Coronary artery (tissue), 2 donors: ENCODE measurements around the gene UBE2H.
"Not testable (repeated sequence)": the region's sequence is repeated elsewhere in the genome, so short reads cannot be mapped to it uniquely, and the experiment has no call there.

Experiments
- DNase-seq: peaks from one replicate; pipeline ENCODE4 v3.0.0-alpha.2; 2017; ENCODE audit warnings: low spot score
- H3K27ac ChIP-seq, 2 donors: fragments of 200-600 bp; sonication (generic); one replicate each; pipeline ENCODE4 v1.5.1; 2016 to 2019
- H3K4me3 ChIP-seq: fragments of 200-600 bp; sonication (generic); 2 replicates; pipeline ENCODE4 v1.5.1; 2016; ENCODE audit warnings: mild to moderate bottlenecking, moderate library complexity
- CTCF ChIP-seq: fragments of 200-600 bp; sonication (generic); IDR thresholded peaks from one replicate; pipeline ENCODE4 v1.5.1; 2019; ENCODE audit warnings: antibody characterized with exemption

The UBE2H gene

GRCh38 chr7:129986600-129986999 lies 33.8 kb upstream of the UBE2H start:
- no peak for DNase-seq
- Histone ChIP-seq H3K4me3 (no peak overlapping the region), H3K27ac (no peak overlapping the region)
- no peak for TF ChIP-seq CTCF

- DNase-seq = no peak
These were observed 27.9 kb upstream of the UBE2H start for GRCh38 chr7:129980667-129981066.

GRCh38 chr7:129975309-129975708 lies 22.5 kb upstream of the UBE2H start:
- no peak overlapping the region for H3K27ac ChIP-seq
- DNase-seq = no peak
- H3K4me3 ChIP-seq = no peak overlapping the region
- no peak for TF ChIP-seq CTCF

More at GRCh38 chr7:129980667-129981066, 27.9 kb upstream of the UBE2H start:
- no peak for TF ChIP-seq CTCF
- Histone ChIP-seq H3K4me3 (no peak overlapping the region), H3K27ac (no peak overlapping the region)

DNA sequence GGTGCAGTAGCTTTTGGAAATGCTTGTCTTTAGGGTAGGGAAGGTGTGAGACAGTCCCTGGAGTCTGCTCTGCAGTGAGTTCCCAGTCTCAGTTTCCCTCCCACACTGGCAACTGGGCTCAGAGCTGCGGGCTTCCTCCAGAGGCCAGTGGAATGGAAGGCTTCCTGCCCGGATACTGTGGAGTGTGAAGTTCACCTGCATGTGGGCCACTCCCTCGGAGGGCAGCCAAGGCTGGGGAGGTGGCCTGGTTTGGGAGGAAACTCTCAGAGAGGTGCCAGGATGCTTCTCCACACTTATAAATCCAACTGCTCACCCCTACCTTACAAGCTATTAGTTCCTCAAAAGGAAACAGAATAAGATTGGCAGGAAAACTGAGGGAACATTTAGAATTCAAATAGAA lies 18.1 kb upstream of the UBE2H start:
- DNase-seq = no peak
- Histone ChIP-seq H3K27ac (peak overlapping the region in 1 of 2 donors; percentile 48), H3K4me3 (no peak overlapping the region)
- TF ChIP-seq CTCF = no peak

DNA sequence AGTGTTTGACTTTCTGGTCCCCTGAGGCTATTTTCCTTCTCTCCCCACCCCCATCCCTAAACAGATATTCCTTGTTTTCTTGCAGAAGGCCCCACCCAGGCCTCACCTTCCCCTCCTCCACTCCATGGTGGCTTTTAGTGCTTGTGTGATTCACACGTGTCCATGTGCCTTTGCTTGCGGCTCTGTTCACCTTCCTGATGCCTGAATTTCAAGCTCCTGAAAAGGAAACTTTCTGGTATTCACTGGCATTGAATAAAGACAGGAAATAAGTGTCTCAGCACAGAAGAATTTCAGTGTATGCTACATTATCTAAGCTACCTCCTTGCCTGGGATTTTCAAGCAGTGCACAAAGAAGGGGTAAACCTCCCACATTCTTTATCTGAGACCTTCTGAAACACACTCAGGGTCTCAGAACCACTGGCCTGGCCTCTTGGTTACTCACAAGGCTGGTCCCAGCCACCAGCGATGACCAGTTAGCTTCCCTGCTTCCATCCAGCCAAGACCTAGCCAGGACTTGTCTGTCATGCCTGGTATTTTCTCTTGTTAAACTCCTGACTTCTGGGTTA lies 17.2 kb upstream of the UBE2H start:
- Histone ChIP-seq H3K4me3 (no peak overlapping the region), H3K27ac (peak overlapping the region in 1 of 2 donors; percentile 30)
- no peak for DNase-seq
- TF ChIP-seq CTCF = no peak

- no peak overlapping the region for H3K27ac ChIP-seq
- DNase-seq = no peak
- H3K4me3 ChIP-seq = no peak overlapping the region
- no peak for TF ChIP-seq CTCF
These were observed 16.0 kb upstream of the UBE2H start for GRCh38 chr7:129968592-129969383.

GRCh38 chr7:129960204-129960475 lies 7.4 kb upstream of the UBE2H start:
- H3K27ac ChIP-seq, H3K4me3 ChIP-seq, DNase-seq: not testable (repeated sequence)
